Measurements from ENCODE around the gene LBHD2. TPM values are rescaled to one million over a fixed set of nuclear protein-coding genes. Genes with fewer than 3 reads are reported as not detected.

Gene LBHD2
- total and polyA plus RNA-seq, 10 of the 15 experiments (the other 5 are each of a cell fraction or from before 2014, with no cell fraction given): not detected

- H2AFZ ChIP-seq (ENCODE audit: control insufficient read depth, low read depth, low read length): no peak overlapping the region
- no peaks in the 10 kb centered on the region for H4K20me1 ChIP-seq (ENCODE audit: control insufficient read depth, insufficient read depth)
- H3K9me3 ChIP-seq (replicated peaks; ENCODE audit: control insufficient read depth, insufficient read depth, low read length): no peaks in the 10 kb centered on the region
- SMC1A ChIA-PET (ENCODE audit: uncharacterized antibody, unreplicated experiment): interaction anchor here (0.8 to 2.2 kb wide), 2 partner anchors 10 to 30 kb away, joined by 3 to 12 read pairs; no protein-coding TSS in a partner anchor
- peaks cover 3 to 9% of the 10 kb centered on the region in 2 experiments; a peak in 3 of 4 replicates for H3K36me3 ChIP-seq (ENCODE audit: control insufficient read depth in 2 of 2, insufficient read depth in 2 of 2, low read length in 1 of 2)
- no peak overlapping the region for H3K4me2 ChIP-seq (ENCODE audit: control insufficient read depth, insufficient read depth)
- no peaks in the 10 kb centered on the region for H3K79me2 ChIP-seq (ENCODE audit: control insufficient read depth, insufficient read depth, low read length)
- no peak for FAIRE-seq
- TF ChIP-seq KDM1A (IDR thresholded peaks at IDR 0.05; ENCODE audit: borderline replicate concordance) (no peak), NRF1 (conservative IDR thresholded peaks at IDR 0.05; ENCODE audit: low read depth, low read length) (no peak), IKZF2 (IDR thresholded peaks at IDR 0.05) (no peak), WRNIP1 (IDR thresholded peaks at IDR 0.05; ENCODE audit: borderline replicate concordance, low read depth, low read length) (no peak), KLF5 (IDR thresholded peaks at IDR 0.05; ENCODE audit: partially characterized antibody) (no peak), ASH2L (IDR thresholded peaks at IDR 0.05; ENCODE audit: borderline replicate concordance, low read depth) (no peak), ESRRA (IDR thresholded peaks at IDR 0.05; ENCODE audit: low read length) (no peak), HDAC2 (IDR thresholded peaks at IDR 0.05) (no peak), EGR1 (IDR thresholded peaks at IDR 0.05; ENCODE audit: borderline replicate concordance in 1 of 2, low read depth in 2 of 2, low read length in 2 of 2) (no peak), CHD1 (IDR thresholded peaks at IDR 0.05; ENCODE audit: low read depth, low read length) (no peak), RB1 (IDR thresholded peaks at IDR 0.05; ENCODE audit: borderline replicate concordance) (no peak)
- TF ChIP-seq, protein P1, sequence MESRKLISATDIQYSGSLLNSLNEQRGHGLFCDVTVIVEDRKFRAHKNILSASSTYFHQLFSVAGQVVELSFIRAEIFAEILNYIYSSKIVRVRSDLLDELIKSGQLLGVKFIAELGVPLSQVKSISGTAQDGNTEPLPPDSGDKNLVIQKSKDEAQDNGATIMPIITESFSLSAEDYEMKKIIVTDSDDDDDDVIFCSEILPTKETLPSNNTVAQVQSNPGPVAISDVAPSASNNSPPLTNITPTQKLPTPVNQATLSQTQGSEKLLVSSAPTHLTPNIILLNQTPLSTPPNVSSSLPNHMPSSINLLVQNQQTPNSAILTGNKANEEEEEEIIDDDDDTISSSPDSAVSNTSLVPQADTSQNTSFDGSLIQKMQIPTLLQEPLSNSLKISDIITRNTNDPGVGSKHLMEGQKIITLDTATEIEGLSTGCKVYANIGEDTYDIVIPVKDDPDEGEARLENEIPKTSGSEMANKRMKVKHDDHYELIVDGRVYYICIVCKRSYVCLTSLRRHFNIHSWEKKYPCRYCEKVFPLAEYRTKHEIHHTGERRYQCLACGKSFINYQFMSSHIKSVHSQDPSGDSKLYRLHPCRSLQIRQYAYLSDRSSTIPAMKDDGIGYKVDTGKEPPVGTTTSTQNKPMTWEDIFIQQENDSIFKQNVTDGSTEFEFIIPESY (IDR thresholded peaks at IDR 0.05): no peak
- TF ChIP-seq, protein P2, sequence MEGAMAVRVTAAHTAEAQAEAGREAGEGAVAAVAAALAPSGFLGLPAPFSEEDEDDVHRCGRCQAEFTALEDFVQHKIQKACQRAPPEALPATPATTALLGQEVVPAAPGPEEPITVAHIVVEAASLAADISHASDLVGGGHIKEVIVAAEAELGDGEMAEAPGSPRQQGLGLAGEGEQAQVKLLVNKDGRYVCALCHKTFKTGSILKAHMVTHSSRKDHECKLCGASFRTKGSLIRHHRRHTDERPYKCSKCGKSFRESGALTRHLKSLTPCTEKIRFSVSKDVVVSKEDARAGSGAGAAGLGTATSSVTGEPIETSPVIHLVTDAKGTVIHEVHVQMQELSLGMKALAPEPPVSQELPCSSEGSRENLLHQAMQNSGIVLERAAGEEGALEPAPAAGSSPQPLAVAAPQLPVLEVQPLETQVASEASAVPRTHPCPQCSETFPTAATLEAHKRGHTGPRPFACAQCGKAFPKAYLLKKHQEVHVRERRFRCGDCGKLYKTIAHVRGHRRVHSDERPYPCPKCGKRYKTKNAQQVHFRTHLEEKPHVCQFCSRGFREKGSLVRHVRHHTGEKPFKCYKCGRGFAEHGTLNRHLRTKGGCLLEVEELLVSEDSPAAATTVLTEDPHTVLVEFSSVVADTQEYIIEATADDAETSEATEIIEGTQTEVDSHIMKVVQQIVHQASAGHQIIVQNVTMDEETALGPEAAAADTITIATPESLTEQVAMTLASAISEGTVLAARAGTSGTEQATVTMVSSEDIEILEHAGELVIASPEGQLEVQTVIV (IDR thresholded peaks at IDR 0.05; ENCODE audit: borderline replicate concordance, partially characterized antibody): no peak
- TF ChIP-seq, protein P3, sequence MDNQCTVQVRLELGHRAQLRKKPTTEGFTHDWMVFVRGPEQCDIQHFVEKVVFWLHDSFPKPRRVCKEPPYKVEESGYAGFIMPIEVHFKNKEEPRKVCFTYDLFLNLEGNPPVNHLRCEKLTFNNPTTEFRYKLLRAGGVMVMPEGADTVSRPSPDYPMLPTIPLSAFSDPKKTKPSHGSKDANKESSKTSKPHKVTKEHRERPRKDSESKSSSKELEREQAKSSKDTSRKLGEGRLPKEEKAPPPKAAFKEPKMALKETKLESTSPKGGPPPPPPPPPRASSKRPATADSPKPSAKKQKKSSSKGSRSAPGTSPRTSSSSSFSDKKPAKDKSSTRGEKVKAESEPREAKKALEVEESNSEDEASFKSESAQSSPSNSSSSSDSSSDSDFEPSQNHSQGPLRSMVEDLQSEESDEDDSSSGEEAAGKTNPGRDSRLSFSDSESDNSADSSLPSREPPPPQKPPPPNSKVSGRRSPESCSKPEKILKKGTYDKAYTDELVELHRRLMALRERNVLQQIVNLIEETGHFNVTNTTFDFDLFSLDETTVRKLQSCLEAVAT (IDR thresholded peaks at IDR 0.05): no peak
- TF ChIP-seq, protein P4, sequence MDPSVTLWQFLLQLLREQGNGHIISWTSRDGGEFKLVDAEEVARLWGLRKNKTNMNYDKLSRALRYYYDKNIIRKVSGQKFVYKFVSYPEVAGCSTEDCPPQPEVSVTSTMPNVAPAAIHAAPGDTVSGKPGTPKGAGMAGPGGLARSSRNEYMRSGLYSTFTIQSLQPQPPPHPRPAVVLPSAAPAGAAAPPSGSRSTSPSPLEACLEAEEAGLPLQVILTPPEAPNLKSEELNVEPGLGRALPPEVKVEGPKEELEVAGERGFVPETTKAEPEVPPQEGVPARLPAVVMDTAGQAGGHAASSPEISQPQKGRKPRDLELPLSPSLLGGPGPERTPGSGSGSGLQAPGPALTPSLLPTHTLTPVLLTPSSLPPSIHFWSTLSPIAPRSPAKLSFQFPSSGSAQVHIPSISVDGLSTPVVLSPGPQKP (IDR thresholded peaks at IDR 0.05; ENCODE audit: low read depth, low read length): no peak
- DNase-seq (ENCODE audit: low read depth, low spot score): no peak
- H3K4me1 ChIP-seq (ENCODE audit: control insufficient read depth, insufficient read depth, low read length): peaks cover 5% of the 10 kb centered on the region
- CTCF ChIA-PET: interaction anchor here (1.7 to 2.1 kb wide), 2 partner anchors 20 to 31 kb away, joined by 7 to 10 read pairs; no protein-coding TSS in a partner anchor
- WGBS (ENCODE audit: insufficient coverage, insufficient replicate concordance, low lambda C conversion rate, missing lambda C conversion rate): 59% methylated on average over 26 of the region's 26 CpGs
- H3K9ac ChIP-seq (ENCODE audit: control insufficient read depth, insufficient read depth, low read length): no peak overlapping the region
- intact Hi-C loops (cut with micrococcal nuclease; ENCODE audit: unreplicated experiment) (no loop called here), in situ Hi-C loops (cut with MboI) (no loop called here)
- BruUV-seq (replicated peaks): no TSS peak
- POLR2A ChIA-PET: no interaction called here
- RAD21 ChIA-PET (ENCODE audit: unreplicated experiment): no interaction called here
- no peaks in the 10 kb centered on the region for H3K27me3 ChIP-seq (replicated peaks in 1 of 2; ENCODE audit: control insufficient read depth in 2 of 2, insufficient read depth in 2 of 2, low read length in 1 of 2)
- no peak overlapping the region for H3K27ac ChIP-seq (ENCODE audit: control insufficient read depth, insufficient read depth)
- ATAC-seq: no peak
- no peak overlapping the region for H3K4me3 ChIP-seq
These were observed 51.6 kb downstream of the LBHD2 start for GRCh38 chr14:103135333-103136260.
